Transverse colon (tissue), 4 donors: Measurements from ENCODE around the gene PTPRE.

Experiments
- POLR2A ChIP-seq: fragments of 450-650 bp; IDR thresholded peaks from one replicate; pipeline ENCODE4 v1.6.1; 2016; ENCODE audit warnings: antibody characterized with exemption, mild to moderate bottlenecking, moderate library complexity
- POLR2AphosphoS5 ChIP-seq, 3 donors: sonication (generic); formaldehyde crosslinking; IDR thresholded peaks; one replicate each; pipeline ENCODE4 v1.6.1; 2016; ENCODE audit warnings: antibody characterized with exemption in 3 of 3
- TF ChIP-seq, protein P1 (sequence below), 5 experiments: fragments of 200-600 bp in 3 of 5; fragments of 450-650 bp in 2 of 5; sonication (generic) in 3 of 5; IDR thresholded peaks; 1 replicate in 2 of 5; 2 replicates in 3 of 5; pipeline ENCODE4 v1.5.1; 2016 to 2017; ENCODE audit warnings: antibody characterized with exemption in 5 of 5, inconsistent platforms in 3 of 5, mild to moderate bottlenecking in 2 of 5, moderate library complexity in 1 of 5

- TF ChIP-seq, protein P1, sequence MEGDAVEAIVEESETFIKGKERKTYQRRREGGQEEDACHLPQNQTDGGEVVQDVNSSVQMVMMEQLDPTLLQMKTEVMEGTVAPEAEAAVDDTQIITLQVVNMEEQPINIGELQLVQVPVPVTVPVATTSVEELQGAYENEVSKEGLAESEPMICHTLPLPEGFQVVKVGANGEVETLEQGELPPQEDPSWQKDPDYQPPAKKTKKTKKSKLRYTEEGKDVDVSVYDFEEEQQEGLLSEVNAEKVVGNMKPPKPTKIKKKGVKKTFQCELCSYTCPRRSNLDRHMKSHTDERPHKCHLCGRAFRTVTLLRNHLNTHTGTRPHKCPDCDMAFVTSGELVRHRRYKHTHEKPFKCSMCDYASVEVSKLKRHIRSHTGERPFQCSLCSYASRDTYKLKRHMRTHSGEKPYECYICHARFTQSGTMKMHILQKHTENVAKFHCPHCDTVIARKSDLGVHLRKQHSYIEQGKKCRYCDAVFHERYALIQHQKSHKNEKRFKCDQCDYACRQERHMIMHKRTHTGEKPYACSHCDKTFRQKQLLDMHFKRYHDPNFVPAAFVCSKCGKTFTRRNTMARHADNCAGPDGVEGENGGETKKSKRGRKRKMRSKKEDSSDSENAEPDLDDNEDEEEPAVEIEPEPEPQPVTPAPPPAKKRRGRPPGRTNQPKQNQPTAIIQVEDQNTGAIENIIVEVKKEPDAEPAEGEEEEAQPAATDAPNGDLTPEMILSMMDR (IDR thresholded peaks at IDR 0.05): peak; percentile 79 to 88 (median 83)
- TF ChIP-seq POLR2AphosphoS5 (IDR thresholded peaks at IDR 0.05): no peak
- no peak for TF ChIP-seq POLR2A
Measured at GRCh38 chr10:128069351-128070051, 162.6 kb downstream of the PTPRE start.
